Smooth muscle cell of the brain vasculature (primary cell): ENCODE results near the gene AQP5.

Experiments
- DNase-seq: peaks from one replicate; pipeline ENCODE4 v3.0.0-alpha.2; 2012; ENCODE audit warnings: low read depth, low spot score

AQP5 gene

DNA sequence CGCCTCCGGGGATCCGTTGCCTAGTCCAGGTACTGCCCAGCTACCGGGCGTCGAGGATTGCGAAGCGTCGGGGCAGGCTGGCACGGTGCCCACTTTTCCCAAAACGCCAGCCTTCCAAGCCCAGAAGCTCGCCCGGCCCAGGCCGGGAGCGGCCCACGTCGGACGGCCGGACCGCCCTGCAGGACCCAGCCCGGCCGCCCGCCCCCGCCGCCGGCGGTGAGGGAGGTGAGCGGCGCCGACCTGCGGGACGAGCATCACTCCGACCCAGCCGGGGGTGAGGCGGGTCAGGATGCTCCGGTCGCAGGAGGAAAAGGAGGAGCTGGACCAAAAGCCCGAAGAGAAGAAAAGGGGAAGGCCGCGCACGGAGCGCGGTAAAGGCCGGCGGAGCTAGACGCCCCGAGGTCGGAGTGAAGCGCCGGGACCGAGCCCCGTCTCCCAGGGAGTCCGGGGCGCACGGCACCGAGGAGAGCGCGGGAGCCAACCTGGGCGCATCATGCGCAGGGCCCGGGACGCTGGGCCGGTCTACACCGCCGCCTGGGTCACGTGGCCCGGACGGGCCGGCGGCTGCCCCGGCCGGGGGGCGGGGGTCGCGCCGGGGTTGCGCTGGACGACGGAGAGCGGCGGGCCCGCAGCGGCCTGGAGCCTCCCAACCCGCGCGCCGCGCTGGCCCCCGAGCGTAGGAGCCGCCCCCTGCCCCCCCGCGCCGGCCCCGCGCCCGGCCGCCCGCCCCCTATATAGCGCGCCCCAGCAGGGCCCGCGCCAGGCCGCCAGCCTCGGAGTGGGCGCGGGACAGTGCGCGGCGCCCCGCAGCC, at the start of gene AQP5:
Gene AQP5 (plus strand): TSS at position 762 of the 812 bp plus-strand sequence. CDS start 146 bp downstream, outside the sequence.
- DNase-seq: no peak

DNA sequence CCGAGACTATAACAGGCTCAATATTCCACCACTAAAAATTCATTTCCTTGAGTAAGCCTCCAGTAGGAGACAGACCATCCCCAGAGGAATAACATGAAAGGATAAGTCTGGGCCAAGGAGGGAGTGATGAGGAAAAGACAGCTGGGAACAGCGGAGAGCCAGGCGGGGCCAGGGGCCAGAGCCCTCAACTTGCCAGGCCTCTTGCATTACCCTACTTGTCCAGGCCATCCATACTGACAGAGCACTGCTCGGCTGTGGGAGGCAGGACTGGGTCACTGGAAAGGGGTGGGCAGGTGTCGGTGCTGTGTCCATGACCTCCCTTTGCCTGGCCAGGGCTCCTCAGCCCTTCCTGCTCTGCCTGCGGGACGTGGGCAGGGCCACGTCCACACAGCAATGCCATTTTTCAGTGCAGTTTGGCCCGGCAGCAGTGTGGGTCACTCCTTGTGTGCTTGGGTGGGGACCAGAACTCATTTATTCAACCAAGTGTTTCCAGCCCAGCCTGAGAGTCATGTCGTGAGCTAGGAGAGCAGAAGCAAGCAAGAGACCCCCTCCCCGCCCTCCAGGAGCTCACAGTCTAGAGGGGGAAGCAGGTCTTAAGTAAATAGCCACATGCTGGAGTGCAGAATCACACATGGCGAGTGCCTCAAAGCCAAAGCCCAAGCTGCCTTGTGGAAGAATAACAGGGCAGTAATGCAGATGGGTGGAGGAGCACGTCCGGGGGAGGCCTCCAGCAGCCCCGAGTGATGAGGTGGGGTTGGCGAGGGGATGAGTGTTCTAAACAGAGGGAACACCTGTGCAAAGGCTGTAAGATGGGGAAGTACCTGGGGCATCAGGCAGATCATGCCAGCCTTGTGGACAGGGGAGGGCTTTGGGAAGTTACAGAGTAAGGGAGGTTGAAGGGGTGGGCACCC, 49.1 kb upstream of the AQP5 start:
- no peak for DNase-seq

DNA sequence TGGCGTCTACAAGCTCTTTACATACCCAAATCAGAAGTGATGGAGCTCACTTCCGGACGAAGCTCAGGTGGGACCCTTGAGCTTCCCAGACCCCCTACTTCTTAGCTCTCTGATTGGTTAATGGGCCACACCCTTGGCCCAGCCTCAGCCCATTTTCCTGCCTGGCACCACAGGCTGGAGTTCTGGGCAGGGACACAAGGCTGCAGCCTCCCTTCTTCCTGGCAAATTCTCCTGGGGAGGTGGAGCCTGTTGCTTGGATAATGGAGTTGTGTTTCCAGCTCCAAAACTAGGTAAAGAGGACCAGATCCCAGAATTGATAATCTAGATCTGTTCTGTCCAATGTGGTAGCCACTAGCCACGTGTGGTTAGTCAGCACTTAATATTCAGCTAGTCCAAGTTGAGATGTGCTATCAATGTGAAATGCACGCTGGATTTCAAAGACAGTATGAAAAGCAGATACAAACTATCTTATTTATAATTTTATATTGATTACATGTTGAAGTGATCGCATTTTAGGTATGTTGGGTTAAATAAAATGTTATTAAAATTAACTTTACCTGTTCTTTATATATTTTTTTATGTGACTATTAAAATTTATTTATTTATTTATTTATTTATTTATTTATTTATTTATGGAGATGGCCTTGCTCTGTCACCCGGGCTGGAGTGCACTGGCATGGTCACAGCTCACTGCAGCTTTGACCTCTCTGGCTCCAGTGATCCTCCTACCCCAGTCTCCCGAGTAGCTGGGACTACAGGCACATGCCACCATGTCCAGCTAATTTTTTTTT, 45.3 kb upstream of the AQP5 start:
- DNase-seq: no peak

DNA sequence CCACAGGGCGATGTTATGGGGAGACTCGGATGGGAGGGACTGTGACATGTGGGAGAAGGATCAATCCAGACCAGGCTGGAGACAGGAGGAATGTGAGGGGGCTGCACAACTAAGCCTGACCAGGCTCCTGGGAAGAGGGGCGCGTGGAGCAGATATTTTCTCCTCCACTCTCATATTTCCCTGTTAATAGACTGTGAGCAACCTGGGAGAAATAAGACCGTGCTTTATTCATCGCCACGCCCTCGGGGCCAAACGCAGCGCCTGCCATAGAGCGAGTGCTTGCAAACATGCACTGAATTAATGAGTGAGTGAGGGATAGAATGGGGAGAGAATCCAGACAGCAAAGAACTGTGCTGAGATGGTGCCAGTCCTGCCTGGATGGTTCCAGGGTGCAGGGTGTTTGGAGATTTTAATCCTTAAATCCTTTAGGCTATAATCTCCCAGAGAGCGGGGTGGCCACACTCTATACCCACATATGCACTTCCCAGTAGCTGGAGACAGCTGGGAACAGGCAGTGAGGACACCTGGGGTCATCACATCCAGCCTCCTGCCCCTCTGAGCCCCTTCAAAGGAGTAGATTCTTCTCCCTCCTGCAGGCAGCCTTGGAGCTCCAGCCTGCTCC, 44.4 kb upstream of the AQP5 start:
- no peak for DNase-seq

DNA sequence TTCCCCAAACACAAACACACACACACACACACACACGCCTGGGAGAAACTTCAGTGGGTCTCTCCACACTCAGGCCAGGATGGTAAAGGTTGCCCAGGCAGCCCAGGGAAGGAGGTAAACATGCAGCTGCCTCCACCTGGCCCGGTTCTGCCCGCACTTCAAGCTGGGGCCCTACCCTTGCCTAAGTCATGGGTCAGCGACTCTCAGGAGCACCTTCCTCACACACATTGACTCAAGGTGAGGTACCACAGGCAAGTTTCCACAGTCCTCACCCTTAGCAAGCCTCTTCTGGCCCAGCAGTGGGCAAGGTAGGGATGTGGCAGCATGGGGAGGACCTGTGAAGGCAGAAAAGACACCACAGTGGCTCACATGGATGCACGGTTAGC, 43.9 kb upstream of the AQP5 start:
- no peak for DNase-seq

DNA sequence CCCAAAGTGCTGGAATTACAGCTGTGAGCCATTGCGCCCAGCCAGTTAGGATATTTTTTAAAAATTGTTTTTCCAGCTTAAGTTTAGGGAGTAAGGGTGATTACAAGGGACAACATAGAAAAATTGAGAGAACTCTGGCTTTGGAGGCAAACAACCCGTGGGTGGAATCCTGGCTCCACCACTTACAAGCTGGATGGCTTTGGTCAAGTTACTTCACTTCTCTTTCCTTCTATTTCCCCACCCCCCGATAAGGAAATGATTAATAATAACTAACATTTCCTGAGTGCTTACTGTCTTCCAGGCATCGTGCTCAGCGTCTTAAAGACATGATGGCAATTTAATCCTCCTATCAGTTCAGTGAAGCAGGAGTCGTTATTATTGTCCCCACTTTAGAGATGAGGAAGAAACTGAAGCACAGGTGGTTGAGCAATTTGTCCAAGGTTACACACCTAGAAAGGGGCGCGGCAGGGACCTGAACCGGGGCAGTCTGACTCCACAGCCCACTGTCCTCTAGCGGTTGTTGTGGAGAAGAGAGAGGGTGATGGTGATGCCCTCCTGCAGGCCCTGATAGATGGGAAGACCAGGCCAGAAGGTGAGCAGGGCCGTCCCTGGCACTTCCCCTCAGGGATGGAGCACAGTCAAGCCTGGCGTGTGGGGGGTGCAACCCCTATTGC, 41.3 kb upstream of the AQP5 start:
- no peak for DNase-seq

DNA sequence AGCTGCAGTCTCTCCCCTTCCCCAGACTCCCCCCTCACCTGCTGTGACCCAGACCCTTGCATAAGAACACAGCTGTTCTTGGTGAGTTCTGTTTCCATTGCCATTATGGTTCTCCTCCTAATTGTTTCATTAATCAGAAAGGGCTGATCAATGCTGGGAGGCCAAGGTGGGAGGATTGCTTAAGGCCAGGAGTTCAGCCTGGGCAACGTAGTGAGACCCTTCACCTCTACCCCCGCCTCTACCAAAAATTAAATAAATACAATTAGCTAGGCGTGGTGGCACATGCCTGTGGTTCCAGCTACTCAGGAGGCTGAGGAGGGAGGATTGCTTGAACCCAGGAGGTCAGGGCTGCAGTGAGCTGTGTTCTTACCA, 40.8 kb upstream of the AQP5 start:
- DNase-seq: no peak

DNA sequence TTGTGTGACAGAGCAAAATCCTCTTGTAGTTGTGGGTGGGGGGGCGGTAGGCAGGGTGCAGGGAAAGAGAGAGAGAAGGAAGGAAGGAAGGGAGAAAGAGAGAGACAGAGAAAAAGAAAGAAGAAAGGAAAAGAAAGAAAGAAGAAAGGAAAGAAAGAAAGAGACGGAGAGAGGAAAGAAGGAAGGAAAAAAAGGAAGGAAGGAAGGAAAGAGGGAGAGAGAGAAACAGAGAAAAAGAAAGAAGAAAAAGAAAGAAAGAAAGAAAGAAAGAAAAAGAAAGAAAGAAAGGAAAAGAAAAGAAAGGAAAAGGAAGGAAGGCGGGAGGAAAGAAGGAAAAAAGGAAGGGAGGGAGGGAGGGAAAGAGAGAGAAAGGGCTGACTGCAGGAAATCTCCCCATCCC, 40.4 kb upstream of the AQP5 start:
- no peak for DNase-seq

DNA sequence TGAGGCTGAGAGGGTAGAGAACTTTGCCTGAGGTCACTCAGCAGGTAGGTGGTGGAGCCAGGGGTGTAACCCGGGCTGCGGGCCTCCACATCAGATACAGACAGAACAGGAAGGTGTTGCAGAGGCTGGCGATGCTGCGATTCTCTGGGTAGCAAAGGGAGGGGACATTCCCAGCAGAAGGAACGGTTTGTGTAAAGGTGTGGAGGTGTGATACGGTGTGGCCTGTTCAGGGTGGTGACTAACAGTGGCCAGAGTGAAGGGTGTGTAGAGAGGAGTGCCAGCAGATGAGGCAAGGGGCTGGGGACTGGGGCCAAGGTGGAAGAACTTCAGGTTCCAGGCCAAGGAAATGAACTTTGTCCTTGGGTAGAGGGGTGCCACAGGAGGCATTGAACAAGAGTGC, 39.7 kb upstream of the AQP5 start:
- DNase-seq: no peak

DNA sequence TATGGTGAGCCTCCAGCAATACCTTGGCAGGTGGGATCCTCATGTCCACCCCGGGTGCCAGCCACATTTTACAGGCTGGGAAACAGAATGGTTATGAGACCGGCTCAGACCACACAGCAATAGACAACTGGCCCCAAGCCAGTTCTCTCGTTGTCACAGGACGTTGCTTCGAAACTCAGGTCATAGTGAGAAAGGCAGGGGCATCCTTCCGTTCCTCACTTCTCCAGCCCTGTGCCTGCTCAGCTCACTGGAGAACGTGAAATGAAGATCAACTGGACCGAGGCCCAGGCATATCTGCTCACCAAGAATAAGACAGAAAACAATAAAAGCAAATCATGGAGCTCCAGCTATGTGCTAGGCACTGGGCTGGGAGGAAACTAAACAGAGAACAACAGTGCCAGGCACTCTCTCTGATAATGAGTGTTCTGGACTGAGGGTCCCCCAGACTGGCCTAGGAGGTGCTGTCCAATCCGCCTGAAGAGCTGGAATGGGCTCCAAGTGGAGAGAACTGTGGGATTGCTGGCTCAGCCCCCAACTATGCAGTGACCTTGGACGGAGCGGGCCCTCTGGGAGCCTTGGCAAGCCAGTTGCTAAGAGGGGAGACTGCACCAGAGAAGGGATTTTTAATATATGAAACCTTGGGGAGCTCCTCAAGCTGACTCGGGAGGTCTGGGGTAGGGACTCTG, 39.2 kb upstream of the AQP5 start:
- no peak for DNase-seq

DNA sequence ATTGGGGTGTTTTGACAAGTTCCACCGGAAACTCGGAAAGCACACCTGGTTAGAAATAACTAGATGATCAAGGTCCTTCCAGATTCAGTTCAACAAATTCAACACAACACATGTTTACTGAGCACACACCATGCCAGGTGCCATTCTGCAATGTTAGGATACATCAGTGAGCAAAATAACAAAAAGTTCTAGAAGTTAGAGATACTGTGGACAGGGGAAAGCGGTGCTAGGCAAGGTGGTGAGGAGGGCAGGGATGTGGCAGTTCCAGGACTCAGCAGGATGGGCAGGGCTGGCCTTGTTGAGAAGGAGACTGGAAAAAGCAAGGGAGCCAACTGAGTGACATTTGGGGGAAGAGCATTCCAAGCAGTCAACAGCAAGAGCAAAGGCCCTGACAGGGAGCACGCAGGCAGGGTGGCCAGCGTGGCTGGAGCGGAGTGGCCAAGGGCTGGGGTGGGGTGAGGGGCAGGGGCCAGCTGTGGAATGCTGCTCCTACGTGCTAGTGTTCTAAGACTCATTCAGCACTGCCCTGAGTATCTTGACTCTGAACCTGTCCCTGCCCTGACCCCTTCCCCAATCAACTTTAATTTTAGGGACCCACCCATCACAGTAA, 38.5 kb upstream of the AQP5 start:
- DNase-seq: no peak

DNA sequence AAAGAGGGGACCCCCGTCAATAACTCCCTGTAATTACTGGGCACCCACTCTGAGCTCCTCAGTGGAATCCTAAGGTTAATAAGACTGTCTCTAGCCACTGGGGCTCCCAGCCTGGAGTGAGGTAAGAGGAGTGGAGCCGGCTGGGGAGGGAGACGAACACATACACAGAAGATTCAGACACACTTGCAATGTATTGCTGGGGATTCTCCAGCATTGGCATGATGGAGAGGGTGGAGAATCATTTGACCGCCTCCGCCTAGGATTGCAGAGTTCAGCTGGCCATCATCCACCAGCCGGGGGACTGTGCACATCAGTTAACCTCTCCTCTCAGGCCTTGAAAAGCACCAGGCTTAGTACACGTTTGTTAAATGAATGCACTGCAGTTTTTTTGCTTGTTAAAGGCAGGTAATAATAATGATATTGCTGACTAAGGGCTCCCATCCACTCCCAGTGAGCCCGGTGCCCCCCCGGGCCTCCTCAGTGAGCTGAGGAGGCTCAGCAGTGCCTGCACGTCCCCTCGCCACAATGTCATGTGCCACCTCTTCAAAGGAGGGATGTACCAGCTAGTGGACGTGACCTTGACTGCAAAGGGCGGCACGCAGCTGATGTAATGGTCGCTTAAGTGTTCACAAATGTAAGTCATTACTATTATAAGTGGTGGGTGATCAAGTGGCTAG, 37.7 kb upstream of the AQP5 start:
- no peak for DNase-seq

DNA sequence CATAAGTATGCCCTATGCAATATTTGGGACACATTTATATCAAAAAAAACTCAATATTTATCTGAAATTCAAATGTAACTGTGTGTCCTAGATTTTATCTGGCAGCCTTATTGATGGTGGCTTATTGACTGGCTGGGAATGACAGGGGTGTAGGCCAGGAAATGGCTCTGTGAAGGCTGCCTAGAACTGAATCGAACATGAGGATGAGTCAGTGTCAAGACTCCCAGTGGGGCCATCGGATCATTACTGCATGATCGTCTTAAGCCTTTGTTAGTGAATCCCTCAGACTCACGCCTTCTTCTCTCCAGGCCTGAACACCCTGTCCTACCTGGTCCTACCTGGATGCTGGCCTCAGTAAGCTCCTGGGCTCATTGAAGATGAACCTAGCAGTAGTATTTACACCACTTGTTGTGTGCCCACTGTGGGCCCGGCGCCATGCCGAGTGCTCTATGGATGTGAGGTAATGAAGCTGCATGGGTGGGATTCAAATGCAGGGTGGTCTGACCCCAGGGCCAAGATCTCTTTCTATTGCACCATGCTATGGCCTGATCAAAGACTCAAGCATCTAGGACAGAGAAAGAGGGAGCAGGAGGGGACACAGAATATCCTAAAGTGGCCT, 36.9 kb upstream of the AQP5 start:
- DNase-seq: no peak

DNA sequence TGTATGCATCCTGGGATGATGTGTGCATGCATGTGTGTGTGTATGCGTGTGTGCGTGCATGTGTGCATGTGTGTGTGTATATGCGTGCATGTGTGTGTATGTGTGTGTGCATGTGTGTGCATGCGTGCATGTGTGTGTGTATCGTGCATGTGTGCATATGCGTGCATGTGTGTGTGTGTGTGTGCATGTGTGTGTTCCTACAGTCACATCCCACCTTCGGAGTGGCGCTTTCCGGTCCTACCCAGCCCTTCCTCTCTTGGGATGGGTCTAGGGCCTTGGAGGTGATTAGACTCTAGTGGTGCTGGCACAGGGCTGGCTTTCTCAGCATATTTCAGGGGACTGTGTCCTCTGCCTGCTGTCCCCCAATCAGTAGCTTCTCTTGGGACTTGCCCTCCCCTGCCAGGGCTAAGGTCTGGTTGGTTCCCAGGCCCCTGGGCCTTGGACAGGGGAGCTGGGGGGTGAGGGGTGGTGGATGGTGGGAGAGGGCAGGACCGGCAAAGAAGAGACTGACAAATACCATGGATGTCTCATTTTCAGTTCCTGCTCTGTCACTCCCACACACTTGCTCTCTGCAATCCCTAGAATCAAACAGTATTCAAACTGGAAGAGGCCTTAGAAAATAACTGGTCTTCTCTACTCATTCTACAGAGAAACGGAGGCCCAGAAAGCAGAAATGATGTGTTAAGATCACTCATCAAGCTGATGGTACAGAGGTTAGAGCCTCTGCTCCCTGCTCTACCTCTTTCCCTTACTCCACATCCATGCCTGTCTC, 36.1 kb upstream of the AQP5 start:
- no peak for DNase-seq

DNA sequence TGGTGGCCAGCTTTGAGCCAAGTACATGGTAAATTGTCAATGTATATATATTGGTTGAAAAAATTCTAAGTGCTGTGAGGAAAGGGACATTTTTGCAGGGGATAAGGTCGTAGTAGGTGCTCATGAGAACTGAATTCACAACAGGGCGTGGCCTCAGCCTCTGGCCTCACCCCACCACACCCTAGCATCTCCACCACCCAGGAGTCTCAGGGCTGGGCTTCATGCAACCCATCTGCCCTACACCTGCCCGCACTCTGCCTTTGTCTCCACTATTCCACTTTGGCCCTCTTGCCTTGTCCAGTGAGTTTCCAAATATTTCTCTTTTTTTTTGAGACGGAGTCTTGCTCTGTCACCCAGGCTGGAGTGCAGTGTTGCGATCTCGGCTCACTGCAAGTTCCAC, 33.2 kb upstream of the AQP5 start:
- DNase-seq: no peak

DNA sequence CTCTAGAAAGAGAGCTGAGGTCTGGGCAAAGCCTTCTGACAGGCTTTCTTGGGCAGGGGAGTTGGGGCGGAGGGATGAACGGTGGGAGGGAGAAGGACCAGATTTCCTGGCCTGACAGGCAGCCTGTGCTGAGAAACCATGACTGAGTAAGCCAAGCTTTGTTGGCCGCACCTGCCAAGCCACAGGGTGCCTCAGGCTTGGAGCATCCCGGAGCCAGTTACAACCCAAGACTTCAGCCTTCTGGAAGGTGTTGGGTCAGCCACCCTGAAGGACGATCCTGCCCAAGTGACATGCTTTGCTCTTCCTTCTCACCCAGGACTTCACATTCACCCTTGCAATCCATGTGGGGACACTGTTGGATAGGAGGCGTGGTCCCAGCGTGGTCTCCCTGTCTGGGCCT, 32.1 kb upstream of the AQP5 start:
- no peak for DNase-seq

DNA sequence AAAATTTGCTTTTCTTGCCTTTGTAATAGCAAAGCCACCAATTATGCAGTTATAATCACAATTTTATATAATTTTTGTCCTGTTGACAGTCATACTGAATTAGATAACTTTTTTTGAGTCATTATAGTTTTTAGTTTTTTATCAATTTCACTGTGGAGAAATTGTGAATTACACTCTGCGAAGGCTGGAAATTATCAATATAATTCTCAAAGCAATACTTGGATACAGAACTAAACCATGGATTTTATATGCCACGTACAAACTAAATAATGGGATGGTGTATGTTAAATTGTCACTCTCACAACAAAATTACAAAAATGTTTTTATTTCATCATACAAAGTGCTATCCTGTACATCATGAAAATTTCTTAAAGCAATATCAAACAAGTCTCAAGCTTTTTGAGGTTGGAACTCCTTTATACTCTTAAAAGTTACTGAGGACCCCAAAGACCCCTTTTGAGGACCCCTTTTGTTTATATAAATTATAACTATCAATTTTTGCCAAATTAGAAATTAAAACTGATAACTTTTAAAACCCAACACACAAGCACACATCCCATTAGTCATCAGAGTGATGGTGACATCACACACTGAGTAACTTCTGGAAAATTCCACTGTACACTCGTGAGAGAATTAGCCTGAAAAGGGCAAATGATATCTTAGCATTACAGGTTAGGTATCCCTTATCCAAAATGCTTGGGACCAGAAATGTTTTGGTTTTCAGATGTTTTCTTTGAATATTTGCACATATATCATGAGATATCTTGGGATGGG, 31.0 kb upstream of the AQP5 start:
- no peak for DNase-seq

DNA sequence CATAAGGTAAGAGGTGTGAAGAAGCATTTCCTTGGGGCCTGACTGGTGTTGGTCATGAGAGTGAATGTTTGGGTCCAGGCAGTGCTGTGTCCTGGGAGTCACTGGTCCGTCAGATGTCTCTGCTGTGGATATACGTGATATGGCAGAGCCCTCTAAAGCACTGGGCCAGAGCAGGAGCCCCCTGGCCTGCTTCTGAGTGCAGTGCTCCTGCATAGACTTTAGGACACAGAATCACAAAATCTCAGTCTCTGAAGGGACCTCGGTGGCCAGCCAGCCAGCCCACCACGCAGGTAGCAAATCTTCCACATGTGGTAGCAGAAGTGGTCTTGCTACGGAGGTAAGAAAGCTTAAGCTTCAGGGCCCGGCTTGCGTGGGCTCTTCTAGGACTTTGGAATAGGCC, 29.6 kb upstream of the AQP5 start:
- DNase-seq: no peak
